Natural killer cell (primary cell): Measurements from ENCODE around the gene WDR93. TPM values are rescaled to one million over a fixed set of nuclear protein-coding genes. Genes with fewer than 3 reads are reported as not detected.

Experiments used
- ATAC-seq, 3 donors: fragments of 150-1000 bp in 2 of 3; fragments of 200-7000 bp in 1 of 3; cut with Tn5 transposase; 1 replicate in 1 of 3; 2 replicates in 2 of 3; pipeline ENCODE4 v1.10.0; 2021; ENCODE audit warnings: mild to moderate bottlenecking in 2 of 3, moderate library complexity in 2 of 3
- DNase-seq, 2 donors: peaks; one replicate each; pipeline versions ENCODE4 v3.0.0 to v3.0.0-alpha.2; 2013 to 2021; ENCODE audit warnings: mixed read lengths in 1 of 2
- H3K27ac ChIP-seq: one replicate; pipeline ENCODE4 v1.5.1; 2013; ENCODE audit warnings: mild to moderate bottlenecking, low read length
- H3K27me3 ChIP-seq: one replicate; pipeline ENCODE4 v1.6.1; 2013; ENCODE audit warnings: low read length; ENCODE audit not compliant: control insufficient read depth, insufficient read depth
- H3K36me3 ChIP-seq: one replicate; pipeline ENCODE4 v1.6.1; 2013; ENCODE audit warnings: low read length; ENCODE audit not compliant: control insufficient read depth, insufficient read depth
- H3K4me1 ChIP-seq: one replicate; pipeline ENCODE4 v1.6.1; 2013; ENCODE audit warnings: low read length; ENCODE audit not compliant: control insufficient read depth, insufficient read depth
- H3K4me3 ChIP-seq: one replicate; pipeline ENCODE4 v1.5.1; 2013; ENCODE audit warnings: low read length
- H3K9me3 ChIP-seq: one replicate; pipeline ENCODE4 v1.6.1; 2013; ENCODE audit warnings: low read length; ENCODE audit not compliant: control insufficient read depth, insufficient read depth
- H3K27ac Mint-ChIP-seq, 2 donors: one replicate each; pipeline ENCODE4 v1.8.0; 2022; ENCODE audit warnings: mild to moderate bottlenecking in 2 of 2, mixed read lengths in 2 of 2, moderate library complexity in 1 of 2
- H3K27me3 Mint-ChIP-seq, 2 donors: one replicate each; pipeline ENCODE4 v1.8.0; 2022; ENCODE audit warnings: low read depth in 2 of 2, mixed read lengths in 2 of 2
- H3K36me3 Mint-ChIP-seq: one replicate; pipeline ENCODE4 v1.8.0; 2022; ENCODE audit warnings: mixed read lengths
- H3K4me1 Mint-ChIP-seq, 2 donors: one replicate each; pipeline ENCODE4 v1.8.0; 2022; ENCODE audit warnings: mixed read lengths in 2 of 2
- H3K4me3 Mint-ChIP-seq: one replicate; pipeline ENCODE4 v1.8.0; 2022; ENCODE audit warnings: mild to moderate bottlenecking, moderate library complexity, mixed read lengths
- H3K9me3 Mint-ChIP-seq, 2 donors: one replicate each; pipeline ENCODE4 v1.8.0; 2022; ENCODE audit warnings: mixed read lengths in 2 of 2
- CTCF ChIP-seq: fragments of 200-600 bp; IDR thresholded peaks from one replicate; pipeline ENCODE4 v1.8.0; 2022; ENCODE audit warnings: antibody characterized with exemption
- WGBS: methylation state at CpG from one replicate; pipeline ENCODE4 v1.1.7; 2013; ENCODE audit warnings: missing lambda C conversion rate; ENCODE audit not compliant: insufficient coverage; 5-methylcytosine and 5-hydroxymethylcytosine counted together
- intact Hi-C: fragments of 100-400 bp; cut with micrococcal nuclease; formaldehyde crosslinking; loops from one replicate; pipeline ENCODE4 v1.14.2; 2022
- total RNA-seq, 4 donors: library from RNA; stranded (reverse); fragments of 120-200 nt in 1 of 4; gene quantifications; one replicate each; pipeline versions ENCODE4 v1.2.3 to v1.2.4, GENCODE V29; 2013 to 2022

The WDR93 gene
- total RNA-seq, 3 donors from 2014 or later (not counting 1 experiment from before 2014, with no cell fraction given), result 0.25 to 0.38 TPM; not detected in 1

DNA sequence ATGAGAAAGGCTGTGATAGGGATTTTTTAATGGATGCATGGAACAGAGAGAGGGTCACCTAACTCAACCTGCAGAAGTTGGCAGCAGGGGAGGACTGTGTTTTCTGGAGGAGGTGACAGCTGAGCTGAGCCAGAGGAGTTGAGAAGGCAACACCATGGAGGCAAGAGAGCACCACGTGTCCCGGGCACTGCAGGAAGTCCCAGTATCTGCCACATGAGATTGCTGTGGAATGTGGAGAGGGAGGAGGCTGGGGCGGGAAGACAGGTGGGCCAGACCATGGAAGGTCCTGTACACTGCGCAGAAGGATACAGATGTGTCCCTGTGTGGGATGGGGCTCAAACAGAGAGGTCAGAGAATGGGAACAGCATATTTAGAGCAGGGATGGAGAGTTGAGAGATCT, 45.2 kb downstream of the WDR93 start:
- H3K9me3 ChIP-seq, result no peaks in the 10 kb centered on the region
- no peaks in the 10 kb centered on the region for H3K36me3 Mint-ChIP-seq
- no peak overlapping the region for H3K27ac Mint-ChIP-seq
- H3K27ac ChIP-seq, result no peak overlapping the region
- peaks cover 7 to 13% of the 10 kb centered on the region in 2 donors for H3K27me3 Mint-ChIP-seq
- intact Hi-C loops, result no loop called here
- H3K9me3 Mint-ChIP-seq, result no peaks in the 10 kb centered on the region
- H3K27me3 ChIP-seq, result no peaks in the 10 kb centered on the region
- no peak overlapping the region for H3K4me3 Mint-ChIP-seq
- H3K4me3 ChIP-seq, result no peak overlapping the region
- no peak for ATAC-seq
- DNase-seq, result no peak
- peaks cover 0 to 4% of the 10 kb centered on the region in 2 donors for H3K4me1 Mint-ChIP-seq
- H3K36me3 ChIP-seq, result no peaks in the 10 kb centered on the region
- TF ChIP-seq CTCF, result no peak
- peaks cover 3% of the 10 kb centered on the region for H3K4me1 ChIP-seq
- WGBS, result 81% methylated on average over 4 of the region's 4 CpGs

DNA sequence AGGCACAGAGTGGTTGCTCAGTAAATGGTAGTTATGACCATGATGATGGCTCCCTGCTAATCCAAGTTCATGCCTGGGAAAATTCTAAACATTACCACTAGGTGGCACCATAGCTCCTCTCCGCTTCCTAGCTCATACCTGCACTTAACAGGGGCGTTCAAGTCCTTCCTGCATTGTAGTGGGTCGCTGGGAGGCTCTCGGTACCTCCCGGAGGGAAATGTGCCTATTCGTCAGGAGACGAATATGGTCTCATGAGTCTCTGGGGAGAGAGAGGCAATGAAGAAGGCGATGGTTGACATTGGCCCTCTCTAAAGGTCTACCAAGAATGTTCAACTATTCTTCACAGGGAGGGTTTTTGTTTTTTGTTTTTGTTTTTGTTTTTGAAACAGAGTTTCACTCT, 49.5 kb downstream of the WDR93 start:
- no peaks in the 10 kb centered on the region for H3K36me3 Mint-ChIP-seq
- no peak overlapping the region for H3K27ac Mint-ChIP-seq
- peak; percentile 78 to 93 (median 87) for ATAC-seq
- Histone ChIP-seq H3K27ac (no peak overlapping the region), H3K4me1 (peaks cover 3% of the 10 kb centered on the region), H3K27me3 (no peaks in the 10 kb centered on the region), H3K36me3 (no peaks in the 10 kb centered on the region), H3K4me3 (no peak overlapping the region), H3K9me3 (no peaks in the 10 kb centered on the region)
- H3K9me3 Mint-ChIP-seq, result no peaks in the 10 kb centered on the region
- peaks cover 0 to 4% of the 10 kb centered on the region in 2 donors for H3K4me1 Mint-ChIP-seq
- WGBS, result 3% methylated on average over 8 of the region's 8 CpGs
- intact Hi-C loops, result loop anchor here (1.0 to 5.0 kb wide), 4 partner anchors 10 to 347 kb away; no protein-coding TSS in a partner anchor
- peak; percentile 95 for TF ChIP-seq CTCF
- H3K4me3 Mint-ChIP-seq, result no peak overlapping the region
- peaks cover 7 to 9% of the 10 kb centered on the region in 2 donors for H3K27me3 Mint-ChIP-seq
- DNase-seq, result peak; percentile 41 to 84

- Histone ChIP-seq H3K4me3 (no peak overlapping the region), H3K36me3 (no peaks in the 10 kb centered on the region), H3K27ac (no peak overlapping the region), H3K27me3 (no peaks in the 10 kb centered on the region), H3K9me3 (no peaks in the 10 kb centered on the region), H3K4me1 (peaks cover 7% of the 10 kb centered on the region)
- no peak for TF ChIP-seq CTCF
- intact Hi-C loops, result loop anchor here (5.0 kb wide), 1 partner anchor 329 kb away; no protein-coding TSS in a partner anchor
- 83% methylated on average over 8 of the region's 8 CpGs for WGBS
- H3K27me3 Mint-ChIP-seq, result no peaks in the 10 kb centered on the region
- DNase-seq, result no peak
- no peaks in the 10 kb centered on the region for H3K36me3 Mint-ChIP-seq
- peaks cover 0 to 4% of the 10 kb centered on the region in 2 donors for H3K4me1 Mint-ChIP-seq
- H3K9me3 Mint-ChIP-seq, result no peaks in the 10 kb centered on the region
- H3K4me3 Mint-ChIP-seq, result no peak overlapping the region
- no peak for ATAC-seq
- H3K27ac Mint-ChIP-seq, result no peak overlapping the region
These were observed 52.4 kb downstream of the WDR93 start for GRCh38 chr15:89743011-89743410.

- no peak for TF ChIP-seq CTCF
- intact Hi-C loops, result loop anchor here (5.0 kb wide), 1 partner anchor 329 kb away; no protein-coding TSS in a partner anchor
- no peaks in the 10 kb centered on the region for H3K36me3 ChIP-seq
- H3K27me3 ChIP-seq, result no peaks in the 10 kb centered on the region
- H3K36me3 Mint-ChIP-seq, result no peaks in the 10 kb centered on the region
- H3K9me3 ChIP-seq, result no peaks in the 10 kb centered on the region
- no peak overlapping the region for H3K27ac Mint-ChIP-seq
- H3K4me3 ChIP-seq, result no peak overlapping the region
- peaks cover 0 to 4% of the 10 kb centered on the region in 2 donors for H3K4me1 Mint-ChIP-seq
- WGBS, result 88% methylated on average over 7 of the region's 8 CpGs
- ATAC-seq, result no peak
- no peak for DNase-seq
- no peaks in the 10 kb centered on the region for H3K27me3 Mint-ChIP-seq
- H3K4me3 Mint-ChIP-seq, result no peak overlapping the region
- H3K9me3 Mint-ChIP-seq, result no peaks in the 10 kb centered on the region
- H3K27ac ChIP-seq, result no peak overlapping the region
- peaks cover 7% of the 10 kb centered on the region for H3K4me1 ChIP-seq
These were observed 53.0 kb downstream of the WDR93 start for GRCh38 chr15:89743594-89743993.
